Neural progenitor cell (in vitro differentiated cells): ENCODE measurements around the gene OTUD5. TPM values are rescaled to one million over a fixed set of nuclear protein-coding genes. Genes with fewer than 3 reads are reported as not detected.

ENCODE experiments used
- DNase-seq: peaks from one replicate; pipeline ENCODE4 v3.0.0-alpha.2; 2016; ENCODE audit warnings: low spot score
- H2AFZ ChIP-seq: fragments of 200-600 bp; sonication (generic); replicated peaks from 2 replicates; pipeline ENCODE4 v1.6.1; 2016; ENCODE audit warnings: antibody characterized with exemption
- H3F3A ChIP-seq: fragments of 200-600 bp; sonication (generic); 2 replicates; pipeline ENCODE4 v1.6.1; 2016; ENCODE audit warnings: antibody characterized with exemption, low read depth
- H3K27ac ChIP-seq: fragments of 200-600 bp; sonication (generic); 2 replicates; pipeline ENCODE4 v1.5.1; 2016; ENCODE audit warnings: mild to moderate bottlenecking
- H3K27me3 ChIP-seq: fragments of 200-600 bp; sonication (generic); 2 replicates; pipeline ENCODE4 v1.6.1; 2016; ENCODE audit warnings: mild to moderate bottlenecking, moderate library complexity
- H3K36me3 ChIP-seq: fragments of 200-600 bp; sonication (generic); 2 replicates; pipeline ENCODE4 v1.5.1; 2016
- H3K4me1 ChIP-seq: fragments of 200-600 bp; sonication (generic); 2 replicates; pipeline ENCODE4 v1.6.1; 2016; ENCODE audit warnings: mixed run types
- H3K4me2 ChIP-seq: fragments of 200-600 bp; sonication (generic); 2 replicates; pipeline ENCODE4 v1.6.1; 2016
- H3K4me3 ChIP-seq: fragments of 200-600 bp; sonication (generic); 2 replicates; pipeline ENCODE4 v1.5.1; 2016
- H3K79me2 ChIP-seq: fragments of 200-600 bp; sonication (generic); 2 replicates; pipeline ENCODE4 v1.6.1; 2016; ENCODE audit warnings: low read depth
- H3K9ac ChIP-seq: fragments of 200-600 bp; sonication (generic); 2 replicates; pipeline ENCODE4 v1.6.1; 2016
- H3K9me3 ChIP-seq: fragments of 200-600 bp; sonication (generic); 2 replicates; pipeline ENCODE4 v1.5.1; 2016; ENCODE audit warnings: low read depth
- H4K20me1 ChIP-seq: fragments of 200-600 bp; sonication (generic); 2 replicates; pipeline ENCODE4 v1.6.1; 2016; ENCODE audit warnings: low read depth
- H3K27ac Mint-ChIP-seq: 3 replicates; pipeline ENCODE4 v1.8.0; 2021; ENCODE audit warnings: mixed read lengths
- H3K27me3 Mint-ChIP-seq: 2 replicates; pipeline ENCODE4 v1.8.0; 2022; ENCODE audit warnings: low read depth, mild to moderate bottlenecking, inconsistent platforms, moderate library complexity, mixed read lengths; ENCODE audit not compliant: insufficient read depth
- H3K36me3 Mint-ChIP-seq: 3 replicates; pipeline ENCODE4 v1.8.0; 2021; ENCODE audit warnings: mixed read lengths
- H3K4me1 Mint-ChIP-seq: 3 replicates; pipeline ENCODE4 v1.8.0; 2021; ENCODE audit warnings: mixed read lengths
- H3K4me3 Mint-ChIP-seq: 3 replicates; pipeline ENCODE4 v1.8.0; 2021; ENCODE audit warnings: mild to moderate bottlenecking, moderate library complexity, mixed read lengths
- H3K9me3 Mint-ChIP-seq: 3 replicates; pipeline ENCODE4 v1.8.0; 2020; ENCODE audit warnings: mixed read lengths
- CTCF ChIP-seq: fragments of 200-600 bp; sonication (generic); IDR thresholded peaks from 2 replicates; pipeline ENCODE4 v1.5.1; 2017; ENCODE audit warnings: antibody characterized with exemption, mild to moderate bottlenecking
- EZH2 ChIP-seq: fragments of 200-600 bp; sonication (generic); IDR thresholded peaks from 2 replicates; pipeline ENCODE4 v1.6.1; 2017; ENCODE audit warnings: antibody characterized with exemption, mild to moderate bottlenecking, moderate library complexity
- EZH2phosphoT487 ChIP-seq: fragments of 200-600 bp; sonication (generic); IDR thresholded peaks from 2 replicates; pipeline ENCODE4 v1.6.1; 2017; ENCODE audit warnings: antibody characterized with exemption
- total RNA-seq: library from RNA; depleted of rRNA; stranded (reverse); fragments of >200 nt; gene quantifications from 2 replicates; pipeline ENCODE4 v1.2.3, GENCODE V29; 2015; ENCODE audit warnings: low replicate concordance

The OTUD5 gene
- total RNA-seq, 1 donor from 2014 or later: 38.6 TPM

GRCh38 chrX:48966796-48967579, 9.6 kb upstream of the OTUD5 start:
- no peaks in the 10 kb centered on the region for H4K20me1 ChIP-seq
- TF ChIP-seq CTCF (no peak), EZH2phosphoT487 (no peak), EZH2 (no peak)
- H3K27me3 Mint-ChIP-seq: peaks cover 7% of the 10 kb centered on the region
- peaks cover 16% of the 10 kb centered on the region for H3K9me3 Mint-ChIP-seq
- H3K4me1 Mint-ChIP-seq: peaks cover under 1% of the 10 kb centered on the region
- H3K27ac ChIP-seq: no peak overlapping the region
- no peak overlapping the region for H2AFZ ChIP-seq
- no peaks in the 10 kb centered on the region for H3K79me2 ChIP-seq
- no peaks in the 10 kb centered on the region for H3K36me3 ChIP-seq
- DNase-seq: no peak
- no peaks in the 10 kb centered on the region for H3K27me3 ChIP-seq
- H3K9me3 ChIP-seq: no peaks in the 10 kb centered on the region
- no peaks in the 10 kb centered on the region for H3K36me3 Mint-ChIP-seq
- no peak overlapping the region for H3K4me3 Mint-ChIP-seq
- H3K4me3 ChIP-seq: no peak overlapping the region
- no peaks in the 10 kb centered on the region for H3F3A ChIP-seq
- H3K27ac Mint-ChIP-seq: no peak overlapping the region
- H3K4me1 ChIP-seq: no peaks in the 10 kb centered on the region
- H3K4me2 ChIP-seq: no peak overlapping the region
- H3K9ac ChIP-seq: no peak overlapping the region

DNA sequence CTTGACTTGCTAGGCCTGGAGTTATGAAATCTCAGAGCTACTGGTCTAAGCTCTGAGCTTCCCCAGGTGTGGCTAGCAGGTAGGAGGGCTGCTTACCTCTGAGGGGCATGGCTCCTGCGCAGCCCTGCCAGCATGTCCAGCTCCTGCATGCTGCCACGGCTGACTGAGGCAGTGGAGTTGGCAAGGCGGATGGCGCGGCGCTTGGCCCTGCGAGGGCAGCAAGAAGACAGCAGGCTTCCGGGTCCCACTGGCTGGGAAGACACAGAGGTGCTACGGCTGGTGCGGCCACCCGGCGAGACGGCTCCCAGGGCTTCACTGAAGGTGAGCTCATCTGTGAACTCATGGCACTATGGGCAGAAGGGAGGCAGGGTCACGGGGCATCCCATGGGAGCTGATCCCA, 8.6 kb upstream of the OTUD5 start:
- peaks cover 11% of the 10 kb centered on the region for H3K27me3 Mint-ChIP-seq
- Histone ChIP-seq H3K27me3 (no peaks in the 10 kb centered on the region), H3K36me3 (no peaks in the 10 kb centered on the region), H3K27ac (no peak overlapping the region), H3K9ac (no peak overlapping the region), H3K4me2 (no peak overlapping the region), H3K9me3 (no peaks in the 10 kb centered on the region), H3F3A (no peaks in the 10 kb centered on the region), H3K4me3 (no peak overlapping the region), H2AFZ (no peak overlapping the region), H3K4me1 (no peaks in the 10 kb centered on the region), H4K20me1 (no peaks in the 10 kb centered on the region), H3K79me2 (no peaks in the 10 kb centered on the region)
- H3K4me1 Mint-ChIP-seq: peaks cover 6% of the 10 kb centered on the region
- no peak overlapping the region for H3K4me3 Mint-ChIP-seq
- H3K27ac Mint-ChIP-seq: no peak overlapping the region
- no peak for DNase-seq
- TF ChIP-seq EZH2phosphoT487 (no peak), EZH2 (no peak), CTCF (no peak)
- peaks cover 16% of the 10 kb centered on the region for H3K9me3 Mint-ChIP-seq
- no peaks in the 10 kb centered on the region for H3K36me3 Mint-ChIP-seq

- Mint-ChIP-seq H3K9me3 (peaks cover 21% of the 10 kb centered on the region), H3K4me1 (peaks cover 6% of the 10 kb centered on the region), H3K36me3 (no peaks in the 10 kb centered on the region), H3K4me3 (peak overlapping the region; percentile 38), H3K27me3 (peaks cover 7% of the 10 kb centered on the region), H3K27ac (no peak overlapping the region)
- Histone ChIP-seq H3F3A (peaks cover 6% of the 10 kb centered on the region), H3K4me3 (no peak overlapping the region), H3K79me2 (peaks cover 5% of the 10 kb centered on the region), H3K9me3 (no peaks in the 10 kb centered on the region), H2AFZ (no peak overlapping the region), H3K27ac (no peak overlapping the region), H3K4me1 (no peaks in the 10 kb centered on the region), H3K9ac (no peak overlapping the region), H3K27me3 (no peaks in the 10 kb centered on the region), H3K36me3 (no peaks in the 10 kb centered on the region), H3K4me2 (peak overlapping the region; percentile 6), H4K20me1 (peaks cover 2% of the 10 kb centered on the region)
- no peak for DNase-seq
- TF ChIP-seq EZH2 (no peak), CTCF (no peak), EZH2phosphoT487 (no peak)
Measured at GRCh38 chrX:48961585-48962091, 4.2 kb upstream of the OTUD5 start.
